Fibroblast of lung (primary cell): ENCODE measurements around the gene CEP20. TPM values are rescaled to one million over a fixed set of nuclear protein-coding genes. Genes with fewer than 3 reads are reported as not detected.
"Not testable (repeated sequence)": the region's sequence is repeated elsewhere in the genome, so short reads cannot be mapped to it uniquely, and the experiment has no call there.

Experiments used
- DNase-seq, 2 donors: peaks; one replicate each; pipeline versions ENCODE4 v3.0.0 to v3.0.0-alpha.2; 2010; ENCODE audit warnings: low read depth in 2 of 2
- H2AFZ ChIP-seq: 2 replicates; pipeline ENCODE4 v1.5.1; 2012; ENCODE audit warnings: low read length, control low read depth, inconsistent platforms
- H3K27ac ChIP-seq: 2 replicates; pipeline ENCODE4 v1.5.1; 2011; ENCODE audit warnings: low read length, control low read depth; ENCODE audit not compliant: insufficient read depth
- H3K27me3 ChIP-seq: 2 replicates; pipeline ENCODE4 v1.5.1; 2011; ENCODE audit warnings: mild to moderate bottlenecking, low read length; ENCODE audit not compliant: control insufficient read depth, insufficient read depth
- H3K36me3 ChIP-seq: 2 replicates; pipeline ENCODE4 v1.5.1; 2011; ENCODE audit warnings: low read length; ENCODE audit not compliant: control insufficient read depth, insufficient read depth
- H3K4me1 ChIP-seq: 2 replicates; pipeline ENCODE4 v1.5.1; 2011; ENCODE audit warnings: low read length; ENCODE audit not compliant: control insufficient read depth, insufficient read depth; ENCODE audit errors: extremely low read depth
- H3K4me2 ChIP-seq: 2 replicates; pipeline ENCODE4 v1.5.1; 2011; ENCODE audit warnings: low read length, control low read depth; ENCODE audit not compliant: insufficient read depth; ENCODE audit errors: extremely low read depth
- H3K4me3 ChIP-seq, 4 experiments: fragments of 200-600 bp in 1 of 4; sonication (generic) in 1 of 4; replicated peaks in 1 of 4; 2 replicates each; pipeline ENCODE4 v1.5.1; 2011 to 2016; ENCODE audit warnings: low read length in 4 of 4, low read depth in 3 of 4, mild to moderate bottlenecking in 3 of 4, control low read depth in 2 of 4, inconsistent platforms in 1 of 4, mixed read lengths in 1 of 4; ENCODE audit not compliant: insufficient read depth in 1 of 4; ENCODE audit errors: control extremely low read depth in 1 of 4
- H3K79me2 ChIP-seq: 2 replicates; pipeline ENCODE4 v1.5.1; 2012; ENCODE audit warnings: mild to moderate bottlenecking, low read length, inconsistent platforms; ENCODE audit not compliant: control insufficient read depth, insufficient read depth
- H3K9ac ChIP-seq: 2 replicates; pipeline ENCODE4 v1.5.1; 2011; ENCODE audit warnings: mild to moderate bottlenecking, low read length, control low read depth; ENCODE audit not compliant: insufficient read depth
- H3K9me3 ChIP-seq: 2 replicates; pipeline ENCODE4 v1.5.1; 2012; ENCODE audit warnings: low read depth, low read length; ENCODE audit not compliant: control insufficient read depth, insufficient read depth
- H4K20me1 ChIP-seq: 2 replicates; pipeline ENCODE4 v1.5.1; 2011; ENCODE audit warnings: low read length; ENCODE audit not compliant: control insufficient read depth, insufficient read depth; ENCODE audit errors: extremely low read depth
- CTCF ChIP-seq, 2 donors: IDR thresholded peaks in 1 of 2; conservative IDR thresholded peaks in 1 of 2; 1 replicate in 1 of 2; 2 replicates in 1 of 2; pipeline ENCODE4 v1.5.1; 2011 to 2012; ENCODE audit warnings: low read length in 2 of 2, control low read depth in 1 of 2, inconsistent platforms in 1 of 2, low read depth in 1 of 2, mild to moderate bottlenecking in 1 of 2
- EZH2 ChIP-seq: IDR thresholded peaks from 2 replicates; pipeline ENCODE4 v1.5.1; 2012; ENCODE audit warnings: low read length, control low read depth, mild to moderate bottlenecking; ENCODE audit errors: missing control alignments
- polyA plus RNA-seq, 2 donors: library from polyadenylated mRNA; depleted of rRNA in 1 of 2; stranded (reverse) in 1 of 2; unstranded in 1 of 2; fragments of >200 nt; gene quantifications; 2 replicates each; pipeline ENCODE4 v1.2.1, GENCODE V29; 2011 to 2012; ENCODE audit warnings: missing spikeins in 1 of 2
- total RNA-seq: library from RNA; depleted of rRNA; stranded (reverse); fragments of >200 nt; gene quantifications from 2 replicates; pipeline ENCODE4 v1.2.1, GENCODE V29; 2014

Gene CEP20
- total and polyA plus RNA-seq, 2 donors (not counting 1 experiment from before 2014, with no cell fraction given) = 42.9 to 60.9 TPM

- no peaks in the 10 kb centered on the region for H4K20me1 ChIP-seq
- no peaks in the 10 kb centered on the region for H3K36me3 ChIP-seq
- H3K79me2 ChIP-seq = no peaks in the 10 kb centered on the region
- H3K27me3 ChIP-seq = peaks cover 29% of the 10 kb centered on the region
- TF ChIP-seq EZH2 (no peak), CTCF (conservative IDR thresholded peaks at IDR 0.05 in 1 of 2, IDR thresholded peaks at IDR 0.05 in 1 of 2; ENCODE audit: low read depth in 1 of 2, low read length in 2 of 2) (no peak)
- H3K27ac ChIP-seq = no peak overlapping the region
- no peak for DNase-seq
- H3K4me3 ChIP-seq = no peak overlapping the region
- no peaks in the 10 kb centered on the region for H3K9me3 ChIP-seq
- H2AFZ ChIP-seq = no peak overlapping the region
- no peaks in the 10 kb centered on the region for H3K4me1 ChIP-seq
- H3K9ac ChIP-seq = no peak overlapping the region
- H3K4me2 ChIP-seq = no peak overlapping the region
These were observed 33.3 kb downstream of the CEP20 start for GRCh38 chr16:15854906-15855703.

- Histone ChIP-seq H3K4me1 (no peaks in the 10 kb centered on the region), H3K79me2 (no peaks in the 10 kb centered on the region), H3K4me3 (no peak overlapping the region), H3K4me2 (no peak overlapping the region), H4K20me1 (no peaks in the 10 kb centered on the region), H3K27me3 (peaks cover 29% of the 10 kb centered on the region), H3K9me3 (no peaks in the 10 kb centered on the region), H3K9ac (no peak overlapping the region), H3K27ac (no peak overlapping the region), H2AFZ (no peak overlapping the region), H3K36me3 (no peaks in the 10 kb centered on the region)
- TF ChIP-seq CTCF (conservative IDR thresholded peaks at IDR 0.05 in 1 of 2, IDR thresholded peaks at IDR 0.05 in 1 of 2; ENCODE audit: low read depth in 1 of 2, low read length in 2 of 2) (no peak), EZH2 (no peak)
- DNase-seq = no peak
These were observed 34.3 kb downstream of the CEP20 start for GRCh38 chr16:15854061-15854460.

- Histone ChIP-seq H3K4me1 (no peaks in the 10 kb centered on the region), H3K4me3 (no peak overlapping the region), H3K79me2 (no peaks in the 10 kb centered on the region), H2AFZ (no peak overlapping the region), H3K27me3 (peaks cover 29% of the 10 kb centered on the region), H3K9me3 (no peaks in the 10 kb centered on the region), H4K20me1 (no peaks in the 10 kb centered on the region), H3K4me2 (no peak overlapping the region), H3K27ac (no peak overlapping the region), H3K9ac (no peak overlapping the region), H3K36me3 (no peaks in the 10 kb centered on the region)
- TF ChIP-seq EZH2 = no peak
- no peak for TF ChIP-seq CTCF (conservative IDR thresholded peaks at IDR 0.05 in 1 of 2, IDR thresholded peaks at IDR 0.05 in 1 of 2; ENCODE audit: low read depth in 1 of 2, low read length in 2 of 2)
- no peak for DNase-seq
These were observed 35.4 kb downstream of the CEP20 start for GRCh38 chr16:15853021-15853420.

- not testable (repeated sequence) for H2AFZ ChIP-seq, H4K20me1 ChIP-seq, H3K9ac ChIP-seq, H3K79me2 ChIP-seq, H3K4me1 ChIP-seq, H3K4me3 ChIP-seq, H3K9me3 ChIP-seq, DNase-seq, H3K27ac ChIP-seq, H3K36me3 ChIP-seq, H3K4me2 ChIP-seq
- H3K27me3 ChIP-seq = peaks cover 11% of the 10 kb centered on the region
These were observed 37.8 kb downstream of the CEP20 start for GRCh38 chr16:15850555-15850954.
